WI38 (cell line): ENCODE data around the gene C1orf198.

Experiments used
- H3K4me3 ChIP-seq: 2 replicates; pipeline ENCODE4 v1.5.1; 2011; ENCODE audit warnings: low read depth, mild to moderate bottlenecking, control low read depth, low read length
- TF ChIP-seq, protein P1 (sequence below): IDR thresholded peaks from 2 replicates; pipeline ENCODE4 v1.5.1; 2012; ENCODE audit warnings: low read depth, mild to moderate bottlenecking, control low read depth, low read length

The C1orf198 gene

DNA sequence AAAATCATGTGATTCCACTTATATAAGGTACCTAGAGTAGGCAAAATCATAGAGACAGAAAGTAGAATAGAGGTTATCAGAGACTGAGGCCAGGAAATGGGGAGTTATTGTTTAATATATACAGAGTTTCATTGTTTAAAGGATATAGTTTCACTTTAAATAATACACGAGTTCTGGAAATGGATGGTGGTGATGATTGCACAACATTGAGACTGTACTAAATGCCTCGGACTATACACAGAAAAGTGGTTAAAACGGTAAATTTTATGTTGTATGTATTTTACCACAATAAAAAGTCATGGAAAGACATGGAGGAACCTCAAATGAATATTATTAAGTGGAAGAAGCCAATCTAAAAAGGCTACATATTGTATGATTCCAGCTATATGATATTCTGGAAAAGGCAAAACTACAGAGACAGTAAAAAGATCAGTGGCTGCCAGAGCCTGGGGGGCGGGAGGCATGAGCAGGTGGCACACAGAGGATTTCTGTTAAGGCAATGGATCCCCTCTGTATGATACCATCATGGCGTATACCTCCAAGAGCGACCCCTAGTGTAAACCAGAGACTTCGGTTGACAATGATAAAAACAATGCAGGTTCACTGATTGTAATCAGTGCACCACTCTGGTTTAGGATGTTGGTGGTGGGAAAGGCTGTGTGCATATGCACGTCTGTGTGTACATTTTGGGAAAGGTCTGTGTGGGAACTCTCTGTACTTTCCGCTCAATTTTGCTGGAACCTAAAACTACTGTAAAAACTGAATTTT lies 7.5 kb downstream of the C1orf198 start:
- no peak overlapping the region for H3K4me3 ChIP-seq
- TF ChIP-seq, protein P1, sequence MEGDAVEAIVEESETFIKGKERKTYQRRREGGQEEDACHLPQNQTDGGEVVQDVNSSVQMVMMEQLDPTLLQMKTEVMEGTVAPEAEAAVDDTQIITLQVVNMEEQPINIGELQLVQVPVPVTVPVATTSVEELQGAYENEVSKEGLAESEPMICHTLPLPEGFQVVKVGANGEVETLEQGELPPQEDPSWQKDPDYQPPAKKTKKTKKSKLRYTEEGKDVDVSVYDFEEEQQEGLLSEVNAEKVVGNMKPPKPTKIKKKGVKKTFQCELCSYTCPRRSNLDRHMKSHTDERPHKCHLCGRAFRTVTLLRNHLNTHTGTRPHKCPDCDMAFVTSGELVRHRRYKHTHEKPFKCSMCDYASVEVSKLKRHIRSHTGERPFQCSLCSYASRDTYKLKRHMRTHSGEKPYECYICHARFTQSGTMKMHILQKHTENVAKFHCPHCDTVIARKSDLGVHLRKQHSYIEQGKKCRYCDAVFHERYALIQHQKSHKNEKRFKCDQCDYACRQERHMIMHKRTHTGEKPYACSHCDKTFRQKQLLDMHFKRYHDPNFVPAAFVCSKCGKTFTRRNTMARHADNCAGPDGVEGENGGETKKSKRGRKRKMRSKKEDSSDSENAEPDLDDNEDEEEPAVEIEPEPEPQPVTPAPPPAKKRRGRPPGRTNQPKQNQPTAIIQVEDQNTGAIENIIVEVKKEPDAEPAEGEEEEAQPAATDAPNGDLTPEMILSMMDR: no peak

- no peak overlapping the region for H3K4me3 ChIP-seq
- TF ChIP-seq, protein P1: no peak
Measured at GRCh38 chr1:230858918-230859729, 9.2 kb downstream of the C1orf198 start.

DNA sequence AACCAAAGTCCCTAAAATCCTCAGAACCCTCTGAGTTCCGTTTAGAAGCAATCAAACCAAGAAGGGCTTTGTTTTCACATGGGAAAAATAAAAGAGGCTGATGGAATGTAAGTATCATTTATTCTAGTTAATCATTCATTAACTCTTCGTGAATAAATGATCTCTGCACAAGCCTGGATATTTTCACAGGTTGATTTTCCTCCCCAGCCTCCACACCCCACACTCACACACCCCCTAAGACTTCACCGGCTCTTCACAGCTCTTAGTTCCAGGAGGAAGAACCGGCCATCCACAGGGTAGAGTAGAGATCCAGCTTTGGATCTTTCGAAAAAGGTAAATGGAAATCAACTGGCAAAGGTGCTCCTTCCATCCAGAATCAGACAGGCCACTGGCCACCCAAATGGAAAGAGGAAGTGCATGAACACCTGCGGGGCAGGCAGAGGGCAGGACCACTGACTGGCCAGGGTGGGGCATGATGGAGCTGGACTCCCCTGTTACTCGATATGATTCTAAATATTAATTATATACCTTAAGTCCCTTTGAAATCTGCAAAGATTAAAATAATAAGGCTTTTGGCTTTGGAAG lies 10.0 kb downstream of the C1orf198 start:
- TF ChIP-seq, protein P1: no peak
- no peak overlapping the region for H3K4me3 ChIP-seq

DNA sequence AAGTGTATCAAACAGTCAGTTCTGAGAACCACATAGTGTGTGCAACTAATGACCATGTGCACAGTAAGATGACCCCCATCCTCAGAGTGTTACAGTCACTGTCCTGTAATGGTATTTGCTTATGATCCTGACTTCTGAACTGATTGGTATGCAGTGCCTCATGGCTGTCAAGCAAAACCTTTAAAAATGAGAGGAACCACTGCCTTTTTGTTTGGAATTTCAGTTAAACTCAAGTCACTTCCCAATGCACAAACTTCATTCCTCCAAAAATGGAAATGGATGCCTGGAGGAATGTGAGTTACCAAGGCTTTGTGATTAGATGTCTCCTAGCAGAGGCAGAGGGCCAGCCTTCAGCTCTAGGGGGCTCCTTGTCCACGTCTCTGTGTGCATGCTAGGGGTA lies 10.5 kb downstream of the C1orf198 start:
- TF ChIP-seq, protein P1: no peak
- H3K4me3 ChIP-seq: no peak overlapping the region

GRCh38 chr1:230857077-230857476 lies 11.2 kb downstream of the C1orf198 start:
- TF ChIP-seq, protein P1: no peak
- H3K4me3 ChIP-seq: peak overlapping the region; percentile 24

GRCh38 chr1:230855886-230856285 lies 12.4 kb downstream of the C1orf198 start:
- H3K4me3 ChIP-seq: no peak overlapping the region
- TF ChIP-seq, protein P1: no peak
